ENCODE measurements around the gene MSH6. TPM values are rescaled to one million over a fixed set of nuclear protein-coding genes. Genes with fewer than 3 reads are reported as not detected.
"Not testable (repeated sequence)": the region's sequence is repeated elsewhere in the genome, so short reads cannot be mapped to it uniquely, and the experiment has no call there.

Gene MSH6
- total RNA-seq, 1 donor from 2014 or later = 19.8 TPM

DNA sequence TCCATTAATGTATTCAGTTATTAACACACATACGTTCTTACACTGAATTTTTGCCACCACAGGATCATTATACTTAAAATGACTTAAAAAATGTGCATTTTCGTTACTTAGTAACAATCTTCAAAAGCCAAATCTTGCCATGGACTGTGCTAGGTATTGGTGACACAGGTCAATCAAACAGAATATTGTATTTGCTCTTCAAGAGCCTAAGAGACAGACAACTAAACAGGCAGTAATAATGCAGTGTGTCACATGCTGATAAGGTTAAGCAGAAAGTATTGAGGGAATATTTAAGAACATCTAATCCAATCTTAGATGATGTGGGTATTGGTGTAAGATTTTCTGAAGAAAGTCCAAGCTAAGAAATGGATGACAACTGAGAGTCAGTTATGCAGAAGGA lies 66.4 kb downstream of the MSH6 start:
- ATAC-seq = no peak

DNA sequence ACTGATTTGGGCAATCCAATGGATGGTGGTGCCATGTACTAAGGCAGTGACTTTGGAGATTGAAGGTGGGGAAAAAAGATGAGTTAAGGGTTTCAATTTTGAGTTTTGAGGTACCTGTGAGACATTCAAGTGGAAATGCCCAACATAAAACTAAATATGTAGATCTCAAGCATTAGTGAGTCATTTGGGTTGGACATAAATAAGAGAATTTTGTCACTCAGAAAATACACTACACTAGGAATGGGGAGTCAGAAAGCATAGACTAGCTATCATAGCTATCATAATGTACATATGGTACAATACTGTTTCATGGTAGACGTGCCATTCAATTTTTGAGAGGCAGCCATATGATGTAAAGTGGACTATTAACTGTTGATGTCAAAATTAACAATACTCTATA lies 67.3 kb downstream of the MSH6 start:
- no peak for ATAC-seq

DNA sequence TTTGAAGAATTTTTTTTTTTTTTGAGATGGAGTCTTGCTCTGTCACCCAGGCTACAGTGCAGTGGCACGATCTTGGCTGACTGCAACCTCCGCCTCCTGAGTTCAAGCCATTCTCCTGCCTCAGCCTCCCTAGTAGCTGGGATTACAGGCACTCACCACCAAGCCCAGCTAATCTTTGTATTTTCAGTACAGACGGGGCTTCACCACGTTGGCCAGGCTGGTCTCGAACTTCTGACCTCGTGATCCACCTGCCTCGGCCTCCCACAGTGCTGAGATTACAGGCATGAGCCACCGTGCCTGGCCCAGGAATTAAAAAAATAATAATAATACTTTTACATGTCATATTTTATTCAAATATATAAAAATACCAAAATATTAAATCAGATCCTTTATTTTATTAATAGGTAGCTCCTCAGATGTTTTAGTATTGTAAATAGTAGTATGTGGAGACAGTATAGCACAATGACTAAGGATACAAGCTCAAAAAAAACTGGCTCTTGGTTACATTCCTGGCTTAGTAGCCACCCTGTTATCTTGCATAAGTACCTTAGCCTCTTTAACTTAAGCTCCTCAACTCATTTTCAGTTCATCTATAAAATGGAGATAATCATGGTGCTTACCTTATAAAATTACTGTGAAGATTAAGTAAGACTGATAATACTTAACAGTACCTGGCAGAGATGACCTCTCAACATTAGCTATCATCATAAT lies 70.3 kb downstream of the MSH6 start:
- not testable (repeated sequence) for ATAC-seq

Other genes with a start within 250 kb of the MSH6 start
- not detected for gene KCNK12, start 212.2 kb upstream of the MSH6 start, total RNA-seq
- gene FBXO11, start 123.4 kb downstream of the MSH6 start, total RNA-seq = 37.1 TPM

Measured in esophagus mucosa (tissue), 1 donor.